Right lobe of liver (tissue), 4 donors: ENCODE measurements around the gene PDZRN4.

Experiments
- CTCF ChIP-seq, 4 donors: fragments of 200-600 bp in 3 of 4; fragments of 450-650 bp in 1 of 4; IDR thresholded peaks; one replicate each; pipeline versions ENCODE4 v1.5.1 to v1.8.0; 2016 to 2022; ENCODE audit warnings: antibody characterized with exemption in 4 of 4, mild to moderate bottlenecking in 2 of 4
- POLR2A ChIP-seq: fragments of 450-650 bp; IDR thresholded peaks from one replicate; pipeline ENCODE4 v1.6.1; 2017; ENCODE audit warnings: antibody characterized with exemption, mild to moderate bottlenecking
- donor health status: DM: no; HTN: no; CAD: no.
- donor health status: DM: no; HTN: no; CAD: no.
- donor health status: DM: no; HTN: yes; CAD: no.

DNA sequence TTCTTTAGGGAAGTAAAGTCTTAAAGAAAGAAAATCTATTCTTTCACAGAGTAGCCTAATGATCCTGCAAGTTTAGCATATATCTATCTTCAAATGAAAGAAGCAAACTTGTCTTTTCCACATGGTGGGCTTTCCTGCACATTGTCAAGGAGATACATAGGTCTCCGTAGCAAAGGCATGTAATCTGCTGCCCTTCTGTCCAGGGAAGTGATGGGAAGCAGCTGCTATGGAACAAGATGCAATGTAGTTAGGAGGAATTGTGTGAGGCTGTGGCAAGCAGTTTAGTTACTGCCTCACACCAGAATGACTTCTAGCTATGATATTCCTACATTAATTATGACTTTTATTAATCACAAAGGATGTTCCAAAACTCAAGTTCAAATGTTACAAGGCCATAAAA lies 174.4 kb downstream of the PDZRN4 start:
- no peak for TF ChIP-seq CTCF (IDR thresholded peaks at IDR 0.05)
- TF ChIP-seq POLR2A, result no peak
